HCT116 (cell line): ENCODE results near the gene OXGR1. TPM values are rescaled to one million over a fixed set of nuclear protein-coding genes. Genes with fewer than 3 reads are reported as not detected.

Experiments
- ATAC-seq: fragments of 200-7000 bp; cut with Tn5 transposase; 2 replicates; pipeline ENCODE4 v1.9.1; 2020; ENCODE audit warnings: mild to moderate bottlenecking, moderate library complexity
- BruUV-seq: library from RNA; stranded (reverse); fragments of 400-500 nt; replicated peaks from 2 replicates; lab custom pipeline; 2021; lab: Mats Ljungman, UMichigan
- CTCF ChIA-PET: fragments of 300-600 bp; sonication (Branson Sonifier 250); formaldehyde crosslinking; loops from one replicate; lab custom pipeline; 2021; ENCODE audit warnings: antibody characterized with exemption; lab: Charles Lee
- POLR2A ChIA-PET: fragments of 300-600, 350-600 bp; sonication (Branson Sonifier 250); formaldehyde crosslinking; loops from one replicate; lab custom pipeline; 2021; ENCODE audit warnings: antibody characterized with exemption; lab: Charles Lee
- RAD21 ChIA-PET, 2 experiments: fragments of 300-600 bp; sonication (Branson Sonifier 250); formaldehyde crosslinking; loops; one replicate each; lab custom pipeline; 2023; ENCODE audit warnings: low total read pairs in 2 of 2; ENCODE audit not compliant: uncharacterized antibody in 2 of 2, unreplicated experiment in 2 of 2, low non-redundant PET in 1 of 2; lab: Charles Lee
- DNase-seq: peaks from one replicate; pipeline ENCODE4 v3.0.0-alpha.2; 2010; ENCODE audit warnings: low read depth, low spot score
- H2AFZ ChIP-seq: fragments of 200-600 bp; shearing (Covaris generic), sonication (generic); 2 replicates; pipeline ENCODE4 v1.6.1; 2017; ENCODE audit warnings: low read depth, mixed run types, mixed read lengths, antibody characterized with exemption, low read length; ENCODE audit not compliant: poor library complexity, severe bottlenecking
- H3K27ac ChIP-seq: 2 replicates; pipeline ENCODE4 v1.5.1; 2012; ENCODE audit warnings: low read depth, low read length
- H3K27me3 ChIP-seq: fragments of 200-600 bp; sonication (generic); 2 replicates; pipeline ENCODE4 v1.6.1; 2016; ENCODE audit warnings: mixed run types, low read length, mixed read lengths; ENCODE audit not compliant: insufficient read depth
- H3K36me3 ChIP-seq, 2 experiments: fragments of 200-500 bp in 1 of 2; fragments of 200-600 bp in 1 of 2; sonication (Bioruptor generic) in 1 of 2; sonication (generic) in 1 of 2; 2 replicates each; pipeline versions ENCODE4 v1.5.1 to v1.6.1; 2014 to 2016; ENCODE audit warnings: low read length in 2 of 2, inconsistent platforms in 1 of 2, mixed read lengths in 1 of 2, mixed run types in 1 of 2; ENCODE audit not compliant: insufficient read depth in 2 of 2, control insufficient read depth in 1 of 2
- H3K4me1 ChIP-seq, 2 experiments: fragments of 200-600 bp in 1 of 2; sonication (generic) in 1 of 2; 2 replicates each; pipeline versions ENCODE4 v1.5.1 to v1.6.1; 2012 to 2017; ENCODE audit warnings: low read length in 2 of 2, inconsistent platforms in 1 of 2, mild to moderate bottlenecking in 1 of 2, mixed read lengths in 1 of 2, mixed run types in 1 of 2, moderate library complexity in 1 of 2; ENCODE audit not compliant: insufficient read depth in 2 of 2, control insufficient read depth in 1 of 2
- H3K4me2 ChIP-seq: fragments of 200-600 bp; sonication (generic); 2 replicates; pipeline ENCODE4 v1.6.1; 2017; ENCODE audit warnings: mixed run types, low read length, mixed read lengths
- H3K4me3 ChIP-seq, 2 experiments: fragments of 200-600 bp in 1 of 2; sonication (generic) in 1 of 2; replicated peaks in 1 of 2; 2 replicates each; pipeline ENCODE4 v1.5.1; 2011 to 2016; ENCODE audit warnings: low read length in 2 of 2, control low read depth in 1 of 2, low read depth in 1 of 2, mild to moderate bottlenecking in 1 of 2, mixed read lengths in 1 of 2, mixed run types in 1 of 2
- H3K79me2 ChIP-seq: fragments of 200-600 bp; sonication (generic); 2 replicates; pipeline ENCODE4 v1.6.1; 2017; ENCODE audit warnings: mild to moderate bottlenecking, mixed run types, low read length, moderate library complexity, mixed read lengths; ENCODE audit not compliant: insufficient read depth
- H3K9ac ChIP-seq: fragments of 200-600 bp; sonication (generic); 2 replicates; pipeline ENCODE4 v1.6.1; 2016; ENCODE audit warnings: low read length, mixed read lengths
- H3K9me2 ChIP-seq: fragments of 200-600 bp; sonication (generic), shearing (Covaris generic); 2 replicates; pipeline ENCODE4 v1.6.1; 2017; ENCODE audit warnings: mixed run types, mild to moderate bottlenecking, moderate library complexity; ENCODE audit not compliant: insufficient read depth
- H3K9me3 ChIP-seq, 2 experiments: fragments of 200-500 bp in 1 of 2; fragments of 200-600 bp in 1 of 2; sonication (Bioruptor generic) in 1 of 2; sonication (generic) in 1 of 2; 2 replicates each; pipeline ENCODE4 v1.6.1; 2014 to 2017; ENCODE audit warnings: low read length in 2 of 2, mixed read lengths in 2 of 2, inconsistent platforms in 1 of 2, low read depth in 1 of 2, mild to moderate bottlenecking in 1 of 2, mixed run types in 1 of 2, moderate library complexity in 1 of 2; ENCODE audit not compliant: control insufficient read depth in 1 of 2, insufficient read depth in 1 of 2
- H4K20me1 ChIP-seq: fragments of 200-600 bp; sonication (generic), shearing (Covaris generic); 2 replicates; pipeline ENCODE4 v1.6.1; 2017; ENCODE audit warnings: mixed run types, mild to moderate bottlenecking, moderate library complexity; ENCODE audit not compliant: insufficient read depth
- ATF3 ChIP-seq: IDR thresholded peaks from 2 replicates; pipeline ENCODE4 v1.6.1; 2012
- EZH2 ChIP-seq: fragments of 200-600 bp; sonication (generic); IDR thresholded peaks from 2 replicates; pipeline ENCODE4 v1.6.1; 2017; ENCODE audit warnings: antibody characterized with exemption, mixed run types
- EZH2phosphoT487 ChIP-seq: fragments of 200-600 bp; IDR thresholded peaks from 2 replicates; pipeline ENCODE4 v1.6.1; 2018; ENCODE audit warnings: antibody characterized with exemption, borderline replicate concordance
- JUND ChIP-seq: IDR thresholded peaks from 2 replicates; pipeline ENCODE4 v1.6.1; 2012
- POLR2A ChIP-seq: IDR thresholded peaks from 2 replicates; pipeline ENCODE4 v1.7.0; 2011; ENCODE audit warnings: borderline replicate concordance; ENCODE audit not compliant: insufficient read depth, insufficient read length; ENCODE audit errors: extremely low read depth
- POLR2AphosphoS5 ChIP-seq: IDR thresholded peaks from 2 replicates; pipeline ENCODE4 v1.6.1; 2011; ENCODE audit warnings: mild to moderate bottlenecking, low read depth, low read length, moderate library complexity
- RAD21 ChIP-seq: IDR thresholded peaks from 2 replicates; pipeline ENCODE4 v1.6.1; 2012; ENCODE audit warnings: low read depth, mild to moderate bottlenecking
- REST ChIP-seq: IDR thresholded peaks from 2 replicates; pipeline ENCODE4 v1.6.1; 2012; ENCODE audit warnings: low read depth
- SIN3A ChIP-seq: IDR thresholded peaks from 2 replicates; pipeline ENCODE4 v1.6.1; 2012; ENCODE audit warnings: low read depth
- TCF7L2 ChIP-seq: IDR thresholded peaks from 2 replicates; pipeline ENCODE4 v1.7.0; 2011; ENCODE audit warnings: borderline replicate concordance, inconsistent platforms; ENCODE audit not compliant: insufficient read depth, insufficient read length; ENCODE audit errors: extremely low read depth
- YY1 ChIP-seq: IDR thresholded peaks from 2 replicates; pipeline ENCODE4 v1.6.1; 2011; ENCODE audit warnings: low read length, low read depth, moderate library complexity, mild to moderate bottlenecking; ENCODE audit not compliant: insufficient replicate concordance; ENCODE audit errors: extremely low read depth
- ZNF274 ChIP-seq: fragments of 200-500 bp; sonication (Bioruptor generic); IDR thresholded peaks from 2 replicates; pipeline ENCODE4 v1.6.1; 2014; ENCODE audit warnings: mild to moderate bottlenecking, low read depth, low read length, inconsistent platforms
- intact Hi-C: fragments of 100-400 bp; cut with micrococcal nuclease; formaldehyde crosslinking; loops from 2 replicates; pipeline ENCODE4 v1.10.0; 2022
- total RNA-seq: library from RNA; stranded (reverse); gene quantifications from one replicate; pipeline ENCODE4 v1.2.1, GENCODE V29; 2021; ENCODE audit not compliant: unreplicated experiment

OXGR1 gene
- total RNA-seq, 1 experiment from 2014 or later = not detected

- Histone ChIP-seq H3K4me1 (peaks cover 0 to 2% of the 10 kb centered on the region in 2 experiments; a peak in 1 of 4 replicates), H3K27me3 (no peaks in the 10 kb centered on the region), H3K4me3 (no peak overlapping the region), H2AFZ (no peak overlapping the region), H4K20me1 (no peaks in the 10 kb centered on the region), H3K9me3 (no peaks in the 10 kb centered on the region), H3K27ac (no peak overlapping the region), H3K9me2 (no peaks in the 10 kb centered on the region), H3K36me3 (no peaks in the 10 kb centered on the region), H3K79me2 (no peaks in the 10 kb centered on the region), H3K4me2 (no peak overlapping the region), H3K9ac (no peak overlapping the region)
- TF ChIP-seq EZH2phosphoT487 (no peak), POLR2A (no peak), TCF7L2 (no peak), SIN3A (no peak), YY1 (no peak), ZNF274 (no peak)
- BruUV-seq = no TSS peak
- intact Hi-C loops = no loop called here
- ChIA-PET CTCF (no interaction called here), RAD21 (no interaction called here), POLR2A (no interaction called here)
- DNase-seq (no peak), ATAC-seq (no peak)
Observed at GRCh38 chr13:97027162-97027554, 32.9 kb upstream of the OXGR1 start.

DNA sequence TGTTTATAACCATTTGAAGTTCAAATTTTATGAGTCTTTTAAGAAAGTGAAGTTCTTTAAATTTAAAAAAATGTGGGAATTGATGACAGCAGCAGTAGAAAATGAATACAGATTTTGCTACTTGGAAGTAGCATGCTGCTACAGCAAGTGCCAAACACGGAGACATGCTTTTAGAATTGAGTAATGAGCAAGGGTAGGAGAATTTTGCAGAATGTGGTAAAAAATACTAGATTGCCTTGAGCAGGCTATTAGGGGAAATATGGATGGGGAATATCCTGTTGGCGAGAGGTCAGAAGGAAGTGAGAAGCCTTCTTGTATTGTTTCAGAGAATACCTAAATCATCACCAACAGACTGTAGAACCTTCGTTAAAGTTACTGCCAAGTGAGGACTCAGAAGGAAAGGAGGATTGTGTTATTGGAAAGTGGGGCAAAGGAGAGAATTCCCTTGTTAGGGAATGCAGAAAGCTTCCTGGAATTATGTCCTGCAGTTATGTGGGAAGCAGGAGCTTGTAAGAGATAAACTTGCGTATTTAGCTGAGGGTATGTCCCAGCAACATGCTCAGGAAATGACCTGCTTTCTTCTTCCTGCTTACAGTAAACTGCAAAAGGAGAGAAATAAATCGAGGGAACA, 32.4 kb upstream of the OXGR1 start:
- Histone ChIP-seq H3K27ac (no peak overlapping the region), H3K9me2 (no peaks in the 10 kb centered on the region), H2AFZ (no peak overlapping the region), H3K4me1 (0 out of 4 replicates have a peak, but pooled peaks cover 0 to under 1% of the 10 kb centered on the region in 2 experiments), H4K20me1 (no peaks in the 10 kb centered on the region), H3K27me3 (no peaks in the 10 kb centered on the region), H3K36me3 (no peaks in the 10 kb centered on the region), H3K4me3 (no peak overlapping the region), H3K4me2 (no peak overlapping the region), H3K79me2 (no peaks in the 10 kb centered on the region), H3K9ac (no peak overlapping the region), H3K9me3 (no peaks in the 10 kb centered on the region)
- ATAC-seq = no peak
- ChIA-PET RAD21 (no interaction called here), CTCF (no interaction called here), POLR2A (no interaction called here)
- DNase-seq = no peak
- intact Hi-C loops = no loop called here
- no TSS peak for BruUV-seq
- no peak for TF ChIP-seq YY1
- TF ChIP-seq POLR2AphosphoS5 = no peak
- TF ChIP-seq JUND = no peak
- TF ChIP-seq RAD21 = no peak
- no peak for TF ChIP-seq EZH2
- TF ChIP-seq ATF3 = no peak
- TF ChIP-seq REST = no peak
